Parathyroid adenoma (tissue), 2 donors: Measurements from ENCODE around the gene PTX4.

ENCODE experiments used
- H2AFZ ChIP-seq: fragments of 300-600 bp; sonication (generic); one replicate; pipeline ENCODE4 v1.7.0; 2017; ENCODE audit warnings: antibody characterized with exemption, mild to moderate bottlenecking
- H3K27ac ChIP-seq: fragments of 300-600 bp; sonication (generic); one replicate; pipeline ENCODE4 v1.7.0; 2017
- H3K27me3 ChIP-seq: fragments of 300-600 bp; sonication (generic); one replicate; pipeline ENCODE4 v1.7.0; 2017; ENCODE audit warnings: low read length; ENCODE audit not compliant: control insufficient read depth, insufficient read depth
- H3K36me3 ChIP-seq: fragments of 300-600 bp; sonication (generic); one replicate; pipeline ENCODE4 v1.7.0; 2017; ENCODE audit warnings: low read length; ENCODE audit not compliant: control insufficient read depth, insufficient read depth
- H3K4me1 ChIP-seq: fragments of 300-600 bp; sonication (generic); one replicate; pipeline ENCODE4 v1.7.0; 2017; ENCODE audit warnings: control low read depth
- H3K4me2 ChIP-seq: fragments of 300-600 bp; sonication (generic); one replicate; pipeline ENCODE4 v1.7.0; 2017; ENCODE audit warnings: low read length
- H3K4me3 ChIP-seq: fragments of 300-600 bp; sonication (generic); one replicate; pipeline ENCODE4 v1.7.0; 2017; ENCODE audit warnings: low read depth, low read length
- H3K79me2 ChIP-seq: fragments of 300-600 bp; sonication (generic); one replicate; pipeline ENCODE4 v1.7.0; 2017; ENCODE audit warnings: control low read depth
- H3K9ac ChIP-seq: fragments of 300-600 bp; sonication (generic); one replicate; pipeline ENCODE4 v1.7.0; 2017; ENCODE audit warnings: mild to moderate bottlenecking
- H3K9me3 ChIP-seq: fragments of 300-600 bp; sonication (generic); one replicate; pipeline ENCODE4 v1.7.0; 2017; ENCODE audit warnings: low read length; ENCODE audit not compliant: control insufficient read depth
- CTCF ChIP-seq: fragments of 300-600 bp; sonication (generic); IDR thresholded peaks from one replicate; pipeline ENCODE4 v1.7.0; 2017; ENCODE audit warnings: antibody characterized with exemption, mild to moderate bottlenecking
- donor health status: primary hyperparathyroidism.

PTX4 gene

GRCh38 chr16:1488619-1489018 is at the start of gene PTX4:
Gene PTX4 (minus strand): TSS chr16:1488944. CDS start chr16:1488909, 35 bp downstream.
- H3K79me2 ChIP-seq: no peaks in the 10 kb centered on the region
- peaks cover 2% of the 10 kb centered on the region for H3K4me1 ChIP-seq
- no peaks in the 10 kb centered on the region for H3K36me3 ChIP-seq
- no peak within 1 kb of the TSS for H3K4me2 ChIP-seq
- H3K9me3 ChIP-seq: no peaks in the 10 kb centered on the region
- no peak within 1 kb of the TSS for H3K27ac ChIP-seq
- no peak within 1 kb of the TSS for H3K4me3 ChIP-seq
- no peak for TF ChIP-seq CTCF
- H2AFZ ChIP-seq: no peak within 1 kb of the TSS
- no peaks in the 10 kb centered on the region for H3K27me3 ChIP-seq
- H3K9ac ChIP-seq: no peak within 1 kb of the TSS

GRCh38 chr16:1537763-1538289 is 49.1 kb upstream of the PTX4 start:
- Histone ChIP-seq H3K4me1 (no peaks in the 10 kb centered on the region), H3K9me3 (no peaks in the 10 kb centered on the region), H3K36me3 (no peaks in the 10 kb centered on the region), H3K4me3 (no peak overlapping the region), H3K4me2 (no peak overlapping the region), H3K9ac (no peak overlapping the region), H3K27me3 (no peaks in the 10 kb centered on the region), H2AFZ (no peak overlapping the region), H3K79me2 (peaks cover 10% of the 10 kb centered on the region), H3K27ac (no peak overlapping the region)
- no peak for TF ChIP-seq CTCF

- Histone ChIP-seq H3K36me3 (no peaks in the 10 kb centered on the region), H3K9ac (no peak overlapping the region), H2AFZ (no peak overlapping the region)
These were observed 48.4 kb upstream of the PTX4 start for GRCh38 chr16:1537138-1537577.

GRCh38 chr16:1536601-1537000 is 47.9 kb upstream of the PTX4 start:
- Histone ChIP-seq H3K27me3 (no peaks in the 10 kb centered on the region), H3K4me3 (no peak overlapping the region), H3K4me1 (no peaks in the 10 kb centered on the region), H3K27ac (no peak overlapping the region), H2AFZ (no peak overlapping the region), H3K36me3 (no peaks in the 10 kb centered on the region), H3K9ac (no peak overlapping the region), H3K79me2 (peaks cover 7% of the 10 kb centered on the region), H3K9me3 (no peaks in the 10 kb centered on the region), H3K4me2 (no peak overlapping the region)
- no peak for TF ChIP-seq CTCF

More at GRCh38 chr16:1537138-1537577, 48.4 kb upstream of the PTX4 start:
- Histone ChIP-seq H3K4me1 (no peaks in the 10 kb centered on the region), H3K79me2 (peaks cover 10% of the 10 kb centered on the region), H3K27ac (no peak overlapping the region), H3K27me3 (no peaks in the 10 kb centered on the region), H3K9me3 (no peaks in the 10 kb centered on the region), H3K4me3 (no peak overlapping the region), H3K4me2 (no peak overlapping the region)
- TF ChIP-seq CTCF: no peak
